Vagina (tissue), 2 donors: Measurements from ENCODE around the gene AFG3L2. TPM values are rescaled to one million over a fixed set of nuclear protein-coding genes. Genes with fewer than 3 reads are reported as not detected.

ENCODE experiments used
- DNase-seq, 2 donors: peaks; one replicate each; pipeline ENCODE4 v3.0.0-alpha.2; 2017; ENCODE audit errors: extremely low spot score in 2 of 2
- H3K27ac ChIP-seq: fragments of 200-600 bp; sonication (generic); one replicate; pipeline ENCODE4 v1.5.1; 2019
- H3K27me3 ChIP-seq: fragments of 200-600 bp; sonication (generic); one replicate; pipeline ENCODE4 v1.5.1; 2019
- H3K36me3 ChIP-seq, 2 donors: fragments of 200-600 bp; sonication (generic); one replicate each; pipeline ENCODE4 v1.5.1; 2017 to 2019
- H3K4me1 ChIP-seq: fragments of 200-600 bp; sonication (generic); one replicate; pipeline ENCODE4 v1.5.1; 2019
- H3K4me3 ChIP-seq, 2 donors: fragments of 200-600 bp; sonication (generic); 1 replicate in 1 of 2; 2 replicates in 1 of 2; pipeline ENCODE4 v1.5.1; 2016 to 2019
- H3K9me3 ChIP-seq: fragments of 200-600 bp; sonication (generic); one replicate; pipeline ENCODE4 v1.5.1; 2019
- POLR2A ChIP-seq, 2 donors: fragments of 450-650 bp; IDR thresholded peaks; one replicate each; pipeline ENCODE4 v1.6.1; 2017; ENCODE audit warnings: antibody characterized with exemption in 2 of 2, mild to moderate bottlenecking in 2 of 2, moderate library complexity in 2 of 2
- POLR2AphosphoS5 ChIP-seq, 2 donors: sonication (generic); formaldehyde crosslinking; IDR thresholded peaks; one replicate each; pipeline ENCODE4 v1.9.0; 2017; ENCODE audit warnings: antibody characterized with exemption in 2 of 2, mild to moderate bottlenecking in 2 of 2, low read depth in 1 of 2; ENCODE audit not compliant: insufficient read depth in 1 of 2
- intact Hi-C: fragments of 100-400 bp; cut with DNase I; formaldehyde crosslinking; loops from one replicate; pipeline ENCODE4 v1.15.1; 2023
- total RNA-seq: library from RNA; depleted of rRNA; stranded (reverse); fragments of >200 nt; gene quantifications from one replicate; pipeline ENCODE4 v1.2.3, GENCODE V29; 2016
- TF ChIP-seq, protein P1 (sequence below), 3 experiments: fragments of 450-650 bp in 2 of 3; fragments of 200-600 bp in 1 of 3; sonication (generic) in 1 of 3; IDR thresholded peaks; one replicate each; pipeline ENCODE4 v1.5.1; 2017 to 2019; ENCODE audit warnings: antibody characterized with exemption in 3 of 3, mild to moderate bottlenecking in 2 of 3, moderate library complexity in 2 of 3

Gene AFG3L2
- total RNA-seq, 1 donor from 2014 or later: 38.3 TPM

GRCh38 chr18:12301263-12302005 lies 75.6 kb downstream of the AFG3L2 start:
- peak in 1 of 2 donors; percentile 52 for DNase-seq
- Histone ChIP-seq H3K9me3 (no peaks in the 10 kb centered on the region), H3K36me3 (no peaks in the 10 kb centered on the region), H3K27me3 (no peaks in the 10 kb centered on the region), H3K4me1 (peaks cover 8% of the 10 kb centered on the region), H3K27ac (no peak overlapping the region), H3K4me3 (no peak overlapping the region)
- no peak for TF ChIP-seq POLR2A (IDR thresholded peaks at IDR 0.05)
- TF ChIP-seq, protein P1, sequence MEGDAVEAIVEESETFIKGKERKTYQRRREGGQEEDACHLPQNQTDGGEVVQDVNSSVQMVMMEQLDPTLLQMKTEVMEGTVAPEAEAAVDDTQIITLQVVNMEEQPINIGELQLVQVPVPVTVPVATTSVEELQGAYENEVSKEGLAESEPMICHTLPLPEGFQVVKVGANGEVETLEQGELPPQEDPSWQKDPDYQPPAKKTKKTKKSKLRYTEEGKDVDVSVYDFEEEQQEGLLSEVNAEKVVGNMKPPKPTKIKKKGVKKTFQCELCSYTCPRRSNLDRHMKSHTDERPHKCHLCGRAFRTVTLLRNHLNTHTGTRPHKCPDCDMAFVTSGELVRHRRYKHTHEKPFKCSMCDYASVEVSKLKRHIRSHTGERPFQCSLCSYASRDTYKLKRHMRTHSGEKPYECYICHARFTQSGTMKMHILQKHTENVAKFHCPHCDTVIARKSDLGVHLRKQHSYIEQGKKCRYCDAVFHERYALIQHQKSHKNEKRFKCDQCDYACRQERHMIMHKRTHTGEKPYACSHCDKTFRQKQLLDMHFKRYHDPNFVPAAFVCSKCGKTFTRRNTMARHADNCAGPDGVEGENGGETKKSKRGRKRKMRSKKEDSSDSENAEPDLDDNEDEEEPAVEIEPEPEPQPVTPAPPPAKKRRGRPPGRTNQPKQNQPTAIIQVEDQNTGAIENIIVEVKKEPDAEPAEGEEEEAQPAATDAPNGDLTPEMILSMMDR (IDR thresholded peaks at IDR 0.05): no peak
- intact Hi-C loops: no loop called here

- Histone ChIP-seq H3K9me3 (no peaks in the 10 kb centered on the region), H3K4me1 (no peaks in the 10 kb centered on the region), H3K27me3 (no peaks in the 10 kb centered on the region), H3K36me3 (no peaks in the 10 kb centered on the region), H3K27ac (no peak overlapping the region), H3K4me3 (no peak overlapping the region)
- peak in 1 of 2 donors; percentile 54 for DNase-seq
- intact Hi-C loops: no loop called here
- no peak for TF ChIP-seq POLR2A (IDR thresholded peaks at IDR 0.05)
- TF ChIP-seq POLR2AphosphoS5 (IDR thresholded peaks at IDR 0.05; ENCODE audit: insufficient read depth in 1 of 2, low read depth in 1 of 2): no peak
- TF ChIP-seq, protein P1 (IDR thresholded peaks at IDR 0.05): no peak
These were observed 77.2 kb downstream of the AFG3L2 start for GRCh38 chr18:12299862-12300261.

GRCh38 chr18:12296457-12296856 lies 80.6 kb downstream of the AFG3L2 start:
- no peaks in the 10 kb centered on the region for H3K4me1 ChIP-seq
- peak; percentile 52 to 74 for DNase-seq
- H3K4me3 ChIP-seq: no peak overlapping the region
- no peaks in the 10 kb centered on the region for H3K36me3 ChIP-seq
- H3K27ac ChIP-seq: no peak overlapping the region
- intact Hi-C loops: no loop called here
- TF ChIP-seq POLR2AphosphoS5 (IDR thresholded peaks at IDR 0.05; ENCODE audit: insufficient read depth in 1 of 2, low read depth in 1 of 2): no peak
- TF ChIP-seq, protein P1 (IDR thresholded peaks at IDR 0.05): no peak
- no peak for TF ChIP-seq POLR2A (IDR thresholded peaks at IDR 0.05)
- H3K27me3 ChIP-seq: no peaks in the 10 kb centered on the region
- H3K9me3 ChIP-seq: no peaks in the 10 kb centered on the region

DNA sequence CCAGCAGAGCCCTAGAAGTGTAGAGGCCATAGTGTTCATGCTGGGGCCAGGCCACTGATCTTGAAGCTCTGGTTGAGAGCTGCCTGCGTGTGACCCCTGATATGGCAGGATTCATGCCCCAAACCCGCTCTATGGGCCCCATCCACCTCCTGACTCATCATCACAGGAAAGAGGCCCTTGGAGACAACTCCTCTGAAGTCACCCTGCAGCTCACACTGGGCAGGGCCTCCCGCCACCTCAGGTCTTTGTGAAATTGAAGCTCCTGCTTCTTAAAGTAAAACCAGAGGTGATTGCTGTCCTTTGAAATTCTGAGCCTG lies 81.0 kb downstream of the AFG3L2 start:
- H3K27me3 ChIP-seq: no peaks in the 10 kb centered on the region
- TF ChIP-seq, protein P1 (IDR thresholded peaks at IDR 0.05): no peak
- TF ChIP-seq POLR2AphosphoS5 (IDR thresholded peaks at IDR 0.05; ENCODE audit: insufficient read depth in 1 of 2, low read depth in 1 of 2): no peak
- TF ChIP-seq POLR2A (IDR thresholded peaks at IDR 0.05): no peak
- H3K4me1 ChIP-seq: no peaks in the 10 kb centered on the region
- H3K36me3 ChIP-seq: no peaks in the 10 kb centered on the region
- intact Hi-C loops: no loop called here
- no peaks in the 10 kb centered on the region for H3K9me3 ChIP-seq
- DNase-seq: peak in 1 of 2 donors; percentile 75
- no peak overlapping the region for H3K27ac ChIP-seq
- H3K4me3 ChIP-seq: no peak overlapping the region

DNA sequence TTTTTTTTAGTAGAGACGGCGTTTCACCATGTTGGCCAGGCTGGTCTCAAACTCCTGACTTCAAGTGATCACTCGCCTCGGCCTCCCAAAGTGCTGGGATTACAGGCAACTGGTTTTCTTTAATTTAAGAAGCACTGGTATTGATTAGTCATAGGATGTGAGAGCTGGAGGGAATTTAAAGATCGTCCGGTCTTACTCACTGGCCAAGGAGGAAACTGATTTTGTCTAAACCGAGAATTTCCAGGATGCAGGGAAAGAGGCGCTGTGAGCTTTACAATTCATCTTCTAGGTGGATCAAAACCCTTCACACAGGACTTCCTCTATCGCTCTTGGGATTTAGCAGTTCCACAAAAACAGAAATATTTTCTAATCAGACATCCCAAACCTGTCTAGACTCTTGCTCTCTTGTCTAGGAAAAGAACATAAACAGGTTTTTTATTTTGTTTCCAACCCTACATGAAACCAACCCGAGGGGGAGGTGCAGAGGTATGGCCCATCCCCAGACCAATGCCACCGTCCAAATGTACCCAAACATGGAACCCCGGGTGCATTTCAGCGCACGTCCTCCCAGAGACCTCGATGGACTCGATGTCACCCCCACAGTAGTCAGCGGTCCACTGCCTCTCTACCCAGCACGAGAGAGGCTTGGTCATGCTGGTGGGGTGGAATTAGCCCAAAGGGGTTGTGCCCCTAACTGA lies 81.5 kb downstream of the AFG3L2 start:
- H3K27ac ChIP-seq: no peak overlapping the region
- peak; percentile 18 to 58 for DNase-seq
- no peaks in the 10 kb centered on the region for H3K4me1 ChIP-seq
- H3K9me3 ChIP-seq: no peaks in the 10 kb centered on the region
- TF ChIP-seq, protein P1 (IDR thresholded peaks at IDR 0.05): no peak
- TF ChIP-seq POLR2AphosphoS5 (IDR thresholded peaks at IDR 0.05; ENCODE audit: insufficient read depth in 1 of 2, low read depth in 1 of 2) (no peak), POLR2A (IDR thresholded peaks at IDR 0.05) (no peak)
- no peaks in the 10 kb centered on the region for H3K27me3 ChIP-seq
- intact Hi-C loops: no loop called here
- H3K36me3 ChIP-seq: no peaks in the 10 kb centered on the region
- no peak overlapping the region for H3K4me3 ChIP-seq
